ENCODE data around the gene NTNG1.

The NTNG1 gene

GRCh38 chr1:107419003-107419402 lies 278.2 kb downstream of the NTNG1 start:
- no peak for DNase-seq

GRCh38 chr1:107422901-107423300 lies 282.1 kb downstream of the NTNG1 start:
- DNase-seq = no peak

GRCh38 chr1:107430540-107431228 lies 289.8 kb downstream of the NTNG1 start:
- no peak for DNase-seq

GRCh38 chr1:107432108-107432507 lies 291.3 kb downstream of the NTNG1 start:
- no peak for DNase-seq

GRCh38 chr1:107433068-107433467 lies 292.2 kb downstream of the NTNG1 start:
- no peak for DNase-seq

GRCh38 chr1:107433635-107434360 lies 293.0 kb downstream of the NTNG1 start:
- DNase-seq = no peak

- no peak for DNase-seq
Observed at GRCh38 chr1:107434361-107434693, 293.5 kb downstream of the NTNG1 start.

GRCh38 chr1:107436552-107437241 lies 295.9 kb downstream of the NTNG1 start:
- DNase-seq = no peak

GRCh38 chr1:107439567-107439966 lies 298.7 kb downstream of the NTNG1 start:
- DNase-seq = no peak

GRCh38 chr1:107442551-107442950 lies 301.7 kb downstream of the NTNG1 start:
- DNase-seq = no peak

- no peak for DNase-seq
Observed at GRCh38 chr1:107443027-107443426, 302.2 kb downstream of the NTNG1 start.

GRCh38 chr1:107443860-107444259 lies 303.0 kb downstream of the NTNG1 start:
- DNase-seq = no peak

- DNase-seq = no peak
Observed at GRCh38 chr1:107444302-107444701, 303.5 kb downstream of the NTNG1 start.

GRCh38 chr1:107449326-107449725 lies 308.5 kb downstream of the NTNG1 start:
- DNase-seq = no peak

- DNase-seq = no peak
Observed at GRCh38 chr1:107450899-107451664, 310.2 kb downstream of the NTNG1 start.

GRCh38 chr1:107451715-107452114 lies 310.9 kb downstream of the NTNG1 start:
- no peak for DNase-seq

GRCh38 chr1:107454791-107455190 lies 314.0 kb downstream of the NTNG1 start:
- no peak for DNase-seq

- no peak for DNase-seq
Observed at GRCh38 chr1:107457989-107458388, 317.1 kb downstream of the NTNG1 start.

GRCh38 chr1:107459204-107459904 lies 318.5 kb downstream of the NTNG1 start:
- no peak for DNase-seq

GRCh38 chr1:107460035-107460434 lies 319.2 kb downstream of the NTNG1 start:
- no peak for DNase-seq

- DNase-seq = no peak
Observed at GRCh38 chr1:107464827-107465226, 324.0 kb downstream of the NTNG1 start.

GRCh38 chr1:107467286-107467685 lies 326.4 kb downstream of the NTNG1 start:
- no peak for DNase-seq

- DNase-seq = no peak
Observed at GRCh38 chr1:107467811-107468210, 327.0 kb downstream of the NTNG1 start.
